Measurements from ENCODE around the gene DNAAF8. TPM values are rescaled to one million over a fixed set of nuclear protein-coding genes. Genes with fewer than 3 reads are reported as not detected.

Gene DNAAF8
- polyA plus RNA-seq, 2 of the 4 experiments (the other 2 are of a cell fraction) = 1.6 TPM

DNA sequence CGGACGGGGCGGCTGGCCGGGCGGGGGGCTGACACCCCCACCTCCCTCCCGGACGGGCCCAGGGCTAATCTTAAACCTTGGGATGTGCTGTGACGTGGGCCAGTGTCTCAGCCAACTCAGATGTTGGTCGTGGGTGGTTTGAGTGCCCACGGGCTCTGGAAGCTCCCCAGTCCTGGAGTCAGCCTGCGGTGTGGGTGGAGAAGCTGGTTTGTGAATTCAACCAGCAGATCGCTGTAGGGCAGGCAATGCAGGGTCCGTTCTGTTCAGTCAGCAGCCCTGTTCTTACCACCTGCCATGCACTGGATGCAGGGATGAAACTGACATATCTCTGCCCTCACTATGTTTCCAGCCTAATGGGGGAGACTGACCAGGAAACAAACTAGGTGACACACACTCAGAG lies 40.7 kb downstream of the DNAAF8 start:
- Histone ChIP-seq H3K4me2 (no peak overlapping the region), H3K9me3 (no peaks in the 10 kb centered on the region), H3K27ac (no peak overlapping the region), H3K4me1 (no peaks in the 10 kb centered on the region), H3K4me3 (no peak overlapping the region)
- TF ChIP-seq EP300 (IDR thresholded peaks at IDR 0.05) (no peak), ESRRA (IDR thresholded peaks at IDR 0.05; ENCODE audit: borderline replicate concordance, low read length) (no peak), POLR2A (IDR thresholded peaks at IDR 0.05; ENCODE audit: low read length) (no peak), GATA3 (IDR thresholded peaks at IDR 0.05; ENCODE audit: borderline replicate concordance) (no peak), TP53 (CRISPR knock-in tag; IDR thresholded peaks at IDR 0.05) (no peak), MAX (IDR thresholded peaks at IDR 0.05) (no peak), CTCF (IDR thresholded peaks at IDR 0.05) (no peak), ZC3H11A (IDR thresholded peaks at IDR 0.05) (no peak), POLR2AphosphoS2 (conservative IDR thresholded peaks at IDR 0.05; ENCODE audit: low read length) (no peak), CBX8 (IDR thresholded peaks at IDR 0.05) (no peak), CHD4 (IDR thresholded peaks at IDR 0.05; ENCODE audit: borderline replicate concordance) (no peak), CHD2 (IDR thresholded peaks at IDR 0.05; ENCODE audit: low read length, partially characterized antibody) (no peak), HOXB13 (CRISPR knock-in tag; IDR thresholded peaks at IDR 0.05; ENCODE audit: low read depth) (no peak), NFE2L2 (conservative IDR thresholded peaks at IDR 0.05; ENCODE audit: low read length) (no peak), FOXS1 (CRISPR knock-in tag; IDR thresholded peaks at IDR 0.05) (no peak), MAFK (IDR thresholded peaks at IDR 0.05; ENCODE audit: partially characterized antibody) (no peak)
- TF ChIP-seq, protein P1, sequence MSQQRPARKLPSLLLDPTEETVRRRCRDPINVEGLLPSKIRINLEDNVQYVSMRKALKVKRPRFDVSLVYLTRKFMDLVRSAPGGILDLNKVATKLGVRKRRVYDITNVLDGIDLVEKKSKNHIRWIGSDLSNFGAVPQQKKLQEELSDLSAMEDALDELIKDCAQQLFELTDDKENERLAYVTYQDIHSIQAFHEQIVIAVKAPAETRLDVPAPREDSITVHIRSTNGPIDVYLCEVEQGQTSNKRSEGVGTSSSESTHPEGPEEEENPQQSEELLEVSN (IDR thresholded peaks at IDR 0.05; ENCODE audit: borderline replicate concordance, low read depth) = no peak
- ATAC-seq = 0 out of 6 replicates have a peak, but pooled peaks of 1 of the 2 experiments have one; percentile 34
- WGBS (ENCODE audit: missing lambda C conversion rate) = 82% methylated on average over 5 of the region's 13 CpGs
- POLR2A ChIA-PET = no interaction called here
- CTCF ChIA-PET = interaction anchor here (1.0 to 1.6 kb wide), 2 partner anchors 13 to 181 kb away, joined by 3 to 4 read pairs; partner anchors contain the start of gene SEPTIN12
- no peak for FAIRE-seq
- no peak for DNase-seq (ENCODE audit: low read depth in 1 of 2, low spot score in 1 of 2)

DNA sequence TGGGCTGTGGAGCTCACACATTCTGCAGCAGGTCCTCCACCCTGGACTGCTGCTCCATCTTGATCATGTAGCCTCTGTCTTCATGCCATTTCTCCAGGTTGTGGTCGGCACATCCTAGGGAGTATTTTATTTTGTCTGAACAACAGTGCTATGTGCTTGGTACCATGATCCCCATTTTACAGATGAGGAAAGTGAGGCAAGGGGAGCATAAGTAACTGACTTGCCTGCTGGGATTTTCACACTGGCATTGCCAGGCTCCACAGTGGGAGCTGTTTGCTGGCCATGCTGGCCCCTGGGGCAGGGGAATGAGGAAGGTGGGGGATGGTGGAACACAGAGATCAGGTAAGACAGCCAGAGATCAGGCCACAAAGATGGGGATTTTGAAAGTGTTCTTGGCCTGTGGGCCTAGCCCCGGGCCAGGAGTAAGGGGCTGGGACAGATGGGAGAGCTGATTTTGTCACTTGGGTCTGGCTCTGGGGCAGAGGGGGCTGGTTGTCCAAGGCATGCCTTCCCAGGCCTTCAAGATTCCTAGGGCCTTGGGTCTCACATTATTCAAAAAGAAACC lies 41.9 kb downstream of the DNAAF8 start:
- Histone ChIP-seq H3K4me3 (no peak overlapping the region), H3K4me2 (no peak overlapping the region), H3K9me3 (no peaks in the 10 kb centered on the region), H3K4me1 (no peaks in the 10 kb centered on the region), H3K27ac (no peak overlapping the region)
- DNase-seq (ENCODE audit: low read depth in 1 of 2, low spot score in 1 of 2) (no peak), FAIRE-seq (no peak), ATAC-seq (no peak)
- CTCF ChIA-PET = interaction anchor here (1.1 to 1.6 kb wide), 2 partner anchors 17 to 180 kb away, joined by 3 to 4 read pairs; no protein-coding TSS in a partner anchor
- 68% methylated on average over 2 of the region's 2 CpGs for WGBS (ENCODE audit: missing lambda C conversion rate)
- POLR2A ChIA-PET = no interaction called here
- no peak for TF ChIP-seq NPAS2 (CRISPR knock-in tag; IDR thresholded peaks at IDR 0.05; ENCODE audit: borderline replicate concordance)
- TF ChIP-seq RFX5 (IDR thresholded peaks at IDR 0.05) = no peak
- no peak for TF ChIP-seq CEBPB (IDR thresholded peaks at IDR 0.05)
- TF ChIP-seq EHF (CRISPR knock-in tag; IDR thresholded peaks at IDR 0.05) = no peak
- TF ChIP-seq NFE2L2 (conservative IDR thresholded peaks at IDR 0.05; ENCODE audit: low read length) = no peak
- no peak for TF ChIP-seq MAX (IDR thresholded peaks at IDR 0.05)
- no peak for TF ChIP-seq CHD4 (IDR thresholded peaks at IDR 0.05; ENCODE audit: borderline replicate concordance)

DNA sequence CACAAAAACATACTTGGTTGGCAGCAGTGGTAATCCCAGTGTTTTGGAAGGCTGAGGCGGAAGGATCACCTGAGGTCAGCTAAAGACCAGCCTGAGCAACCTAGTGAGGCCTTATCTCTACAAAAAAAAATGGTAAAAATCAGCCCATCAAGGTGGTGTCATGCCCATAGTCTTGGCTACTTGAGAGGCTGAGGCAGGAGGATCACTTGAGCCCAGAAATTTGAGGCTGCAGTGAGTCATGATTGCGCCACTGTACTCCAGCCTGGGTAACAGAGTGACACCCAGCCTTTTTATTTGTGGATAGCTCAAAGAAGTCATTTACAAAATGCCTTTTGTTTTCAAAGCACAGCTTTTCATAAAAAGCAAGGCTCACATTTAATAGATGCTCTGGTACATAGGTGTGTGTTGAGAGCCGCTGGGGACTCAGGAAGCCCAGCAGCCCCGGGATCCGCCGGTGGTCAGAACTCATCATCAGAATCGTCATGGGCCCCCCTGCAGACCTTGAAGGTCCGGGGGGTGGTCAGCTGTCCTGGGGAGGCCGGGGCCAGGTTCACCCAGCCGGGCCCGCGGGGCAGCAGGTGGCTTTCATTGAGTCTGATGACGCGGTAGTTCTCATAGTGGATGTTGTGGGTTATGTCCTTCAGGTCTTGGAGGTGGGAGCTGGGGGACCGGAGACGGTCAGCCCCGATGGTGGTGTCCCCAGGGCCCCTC lies 43.2 kb downstream of the DNAAF8 start:
- CTCF ChIA-PET = interaction anchor here (0.6 to 1.1 kb wide), 5 partner anchors 8 to 97 kb away, joined by 3 read pairs; partner anchors contain the start of gene SEPTIN12
- no peak for TF ChIP-seq FOSL2 (IDR thresholded peaks at IDR 0.05)
- TF ChIP-seq FOSL2 (CRISPR knock-in tag; IDR thresholded peaks at IDR 0.05) = peak; percentile 29; the same call in 1 of the 2 replicates
- TF ChIP-seq CEBPB (IDR thresholded peaks at IDR 0.05) = peak in 1 of 2 experiments; percentile 30; a peak in 1 of 4 replicates
- no peak for TF ChIP-seq MAFK (IDR thresholded peaks at IDR 0.05; ENCODE audit: partially characterized antibody)
- no peaks in the 10 kb centered on the region for H3K4me1 ChIP-seq
- H3K9me3 ChIP-seq = no peaks in the 10 kb centered on the region
- ATAC-seq (no peak), FAIRE-seq (no peak), DNase-seq (ENCODE audit: low read depth in 1 of 2, low spot score in 1 of 2) (no peak)
- POLR2A ChIA-PET = no interaction called here
- no peak overlapping the region for H3K27ac ChIP-seq
- WGBS (ENCODE audit: missing lambda C conversion rate) = 72% methylated on average over 9 of the region's 17 CpGs
- no peak overlapping the region for H3K4me2 ChIP-seq
- H3K4me3 ChIP-seq = no peak overlapping the region

Measured in A549 (cell line).